IMR-90 (cell line): ENCODE data around the gene UCP2. TPM values are rescaled to one million over a fixed set of nuclear protein-coding genes. Genes with fewer than 3 reads are reported as not detected.

Source experiments
- ATAC-seq: fragments of 200-7000 bp; cut with Tn5 transposase; 2 replicates; pipeline ENCODE4 v1.9.1; 2020; ENCODE audit warnings: low read depth, mild to moderate bottlenecking, moderate library complexity
- BruUV-seq: library from RNA; stranded (reverse); fragments of 400-500 nt; replicated peaks from 2 replicates; lab custom pipeline; 2021; lab: Mats Ljungman, UMichigan
- CTCF ChIA-PET: fragments of 300-600 bp; formaldehyde crosslinking; extraction: SDS; loops from one replicate; lab custom pipeline; 2021; ENCODE audit warnings: antibody characterized with exemption; lab: Yijun Ruan, JAX
- POLR2A ChIA-PET: fragments of 300-600 bp; sonication (Branson Sonifier 250); formaldehyde crosslinking; loops from one replicate; lab custom pipeline; 2022; ENCODE audit warnings: antibody characterized with exemption; ENCODE audit not compliant: unreplicated experiment; lab: Charles Lee
- DNase-seq: peaks from one replicate; pipeline ENCODE4 v3.0.0; 2013
- H2AFZ ChIP-seq: replicated peaks from 2 replicates; pipeline ENCODE3; 2013; ENCODE audit warnings: low read length, mild to moderate bottlenecking; ENCODE audit not compliant: poor library complexity
- H2AK5ac ChIP-seq: 2 replicates; pipeline ENCODE4 v1.6.1; 2013; ENCODE audit warnings: low read depth, low read length, inconsistent platforms
- H2AK9ac ChIP-seq: replicated peaks from 2 replicates; pipeline ENCODE3; 2013; ENCODE audit warnings: mild to moderate bottlenecking, low read depth, low read length, moderate library complexity; ENCODE audit not compliant: poor library complexity
- H2BK120ac ChIP-seq: 2 replicates; pipeline ENCODE4 v1.6.1; 2013; ENCODE audit warnings: low read depth, low read length, inconsistent platforms
- H2BK15ac ChIP-seq: 3 replicates; pipeline ENCODE4 v1.6.1; 2013; ENCODE audit warnings: low read depth, low read length, inconsistent platforms
- H2BK20ac ChIP-seq: 2 replicates; pipeline ENCODE4 v1.6.1; 2013; ENCODE audit warnings: low read depth, mild to moderate bottlenecking, inconsistent platforms, low read length, moderate library complexity
- H2BK5ac ChIP-seq: 2 replicates; pipeline ENCODE4 v1.6.1; 2013; ENCODE audit warnings: mild to moderate bottlenecking, low read depth, low read length, inconsistent platforms; ENCODE audit not compliant: poor library complexity, severe bottlenecking
- H3K14ac ChIP-seq: replicated peaks from 2 replicates; pipeline ENCODE4 v1.6.1; 2013; ENCODE audit warnings: low read depth, low read length, inconsistent platforms
- H3K18ac ChIP-seq: 2 replicates; pipeline ENCODE4 v1.6.1; 2013; ENCODE audit warnings: low read depth, low read length, control low read depth
- H3K23ac ChIP-seq: 2 replicates; pipeline ENCODE4 v1.6.1; 2013; ENCODE audit warnings: low read depth, low read length, inconsistent platforms
- H3K27ac ChIP-seq: 2 replicates; pipeline ENCODE4 v1.5.1; 2013; ENCODE audit warnings: mild to moderate bottlenecking, control low read depth, low read length; ENCODE audit not compliant: insufficient read depth
- H3K27me3 ChIP-seq: 2 replicates; pipeline ENCODE4 v1.6.1; 2013; ENCODE audit warnings: low read length; ENCODE audit not compliant: control insufficient read depth, insufficient read depth
- H3K36me3 ChIP-seq: 2 replicates; pipeline ENCODE4 v1.6.1; 2013; ENCODE audit warnings: low read length, mixed read lengths; ENCODE audit not compliant: control insufficient read depth, insufficient read depth
- H3K4ac ChIP-seq: 2 replicates; pipeline ENCODE4 v1.6.1; 2013; ENCODE audit warnings: low read depth, low read length, inconsistent platforms
- H3K4me1 ChIP-seq: 2 replicates; pipeline ENCODE4 v1.6.1; 2013; ENCODE audit warnings: low read length, mixed read lengths; ENCODE audit not compliant: control insufficient read depth, insufficient read depth
- H3K4me2 ChIP-seq: 2 replicates; pipeline ENCODE4 v1.6.1; 2013; ENCODE audit warnings: low read depth, mild to moderate bottlenecking, control low read depth, low read length, moderate library complexity
- H3K4me3 ChIP-seq: 2 replicates; pipeline ENCODE4 v1.5.1; 2013; ENCODE audit warnings: low read depth, mild to moderate bottlenecking, control low read depth, low read length, moderate library complexity; ENCODE audit not compliant: insufficient read depth
- H3K56ac ChIP-seq: 2 replicates; pipeline ENCODE4 v1.6.1; 2013; ENCODE audit warnings: low read length, inconsistent platforms; ENCODE audit not compliant: insufficient read depth; ENCODE audit errors: extremely low read depth
- H3K79me1 ChIP-seq, 2 experiments: 2 replicates each; pipeline ENCODE4 v1.6.1; 2013; ENCODE audit warnings: low read length in 2 of 2, inconsistent platforms in 1 of 2, low read depth in 1 of 2
- H3K9ac ChIP-seq: 2 replicates; pipeline ENCODE4 v1.6.1; 2013; ENCODE audit warnings: low read depth, low read length, control low read depth
- H3K9me1 ChIP-seq: 2 replicates; pipeline ENCODE4 v1.6.1; 2013; ENCODE audit warnings: low read length, inconsistent platforms; ENCODE audit not compliant: insufficient read depth
- H3K9me3 ChIP-seq: 2 replicates; pipeline ENCODE4 v1.6.1; 2013; ENCODE audit warnings: low read length; ENCODE audit not compliant: control insufficient read depth, insufficient read depth
- H4K20me1 ChIP-seq: 2 replicates; pipeline ENCODE4 v1.6.1; 2013; ENCODE audit warnings: low read length, inconsistent platforms; ENCODE audit not compliant: insufficient read depth
- H4K5ac ChIP-seq: 2 replicates; pipeline ENCODE4 v1.6.1; 2013; ENCODE audit warnings: mild to moderate bottlenecking, low read depth, low read length, control low read depth
- H4K8ac ChIP-seq, 2 experiments: 2 replicates each; pipeline ENCODE4 v1.6.1; 2013; ENCODE audit warnings: low read depth in 2 of 2, low read length in 2 of 2, control low read depth in 1 of 2, inconsistent platforms in 1 of 2
- H4K91ac ChIP-seq: 2 replicates; pipeline ENCODE4 v1.6.1; 2013; ENCODE audit warnings: low read depth, low read length, inconsistent platforms; ENCODE audit not compliant: insufficient read depth
- MAZ ChIP-seq: IDR thresholded peaks from 2 replicates; pipeline ENCODE4 v1.6.1; 2012; ENCODE audit warnings: low read depth, mild to moderate bottlenecking, low read length, improper control_type of control experiment, moderate library complexity, borderline replicate concordance
- WGBS, 2 experiments: methylation state at CpG; one replicate each; pipeline versions ENCODE4 v1.1.5 to v1.1.7; 2013; ENCODE audit warnings: missing lambda C conversion rate in 2 of 2; ENCODE audit not compliant: insufficient read length in 1 of 2; ENCODE audit errors: extremely low coverage in 2 of 2; 5-methylcytosine and 5-hydroxymethylcytosine counted together
- dilution Hi-C: fragments of 300-500 bp; cut with HindIII; formaldehyde crosslinking; loops from one replicate; pipeline ENCODE4 v1.14.3; 2018; ENCODE audit warnings: low sequenced_read_pairs; ENCODE audit not compliant: unreplicated experiment
- in situ Hi-C: fragments of 300-500 bp; cut with MboI; formaldehyde crosslinking; loops from 3 replicates; pipeline ENCODE4 v1.14.3; 2019; ENCODE audit warnings: low sequenced_read_pairs, inconsistent platforms, mixed read lengths
- intact Hi-C: fragments of 100-400 bp; cut with micrococcal nuclease; formaldehyde crosslinking; loops from 2 replicates; pipeline ENCODE4 v1.10.0; 2022
- polyA plus RNA-seq, 3 experiments: library from polyadenylated mRNA; depleted of rRNA; stranded (reverse); fragments of >200 nt; gene quantifications; 2 replicates each; pipeline ENCODE4 v1.2.3, GENCODE V29; 2012; ENCODE audit warnings: low replicate concordance in 1 of 3
- total RNA-seq: library from RNA; depleted of rRNA; stranded (reverse); fragments of >200 nt; gene quantifications from 2 replicates; pipeline ENCODE4 v1.2.3, GENCODE V29; 2012

Gene UCP2
- total and polyA plus RNA-seq, 2 of the 4 experiments (the other 2 are of a cell fraction), result 2.0 to 11.9 TPM

DNA sequence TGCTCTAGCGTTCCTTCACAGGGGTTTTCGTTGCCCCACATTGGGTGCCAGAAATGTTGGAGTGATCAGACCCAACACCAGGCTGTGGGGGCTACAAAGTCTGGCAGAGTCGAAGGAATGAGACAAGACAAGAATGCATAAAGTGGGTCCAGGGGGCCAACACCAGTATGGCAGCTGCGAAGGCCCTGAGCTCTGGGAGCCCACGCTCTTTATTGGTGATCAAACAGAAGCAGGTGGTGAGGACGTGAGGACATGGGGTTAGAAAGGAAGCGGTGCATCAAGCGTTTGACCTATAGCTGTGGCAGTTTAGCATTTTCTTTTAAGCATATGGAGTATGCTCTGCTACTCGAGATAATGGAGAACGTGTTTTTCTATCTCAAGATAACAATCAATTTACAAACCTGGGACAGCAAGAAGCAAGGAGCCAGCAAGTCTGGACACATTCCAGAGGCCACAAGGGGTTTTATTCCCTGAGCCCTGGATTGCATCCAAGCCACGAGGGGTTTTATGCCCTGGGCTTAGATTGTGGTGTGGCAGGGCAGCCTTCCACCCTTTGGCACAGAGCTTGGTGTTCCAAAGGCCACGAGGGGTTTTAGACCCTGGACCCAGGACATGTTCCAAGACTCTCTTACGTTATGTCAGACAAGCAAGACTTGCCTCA, 35.7 kb downstream of the UCP2 start:
- no peaks in the 10 kb centered on the region; the same call in none of the 2 replicates for H3K27me3 ChIP-seq
- H2AK9ac ChIP-seq, result no peak overlapping the region
- H3K36me3 ChIP-seq, result no peaks in the 10 kb centered on the region
- DNase-seq (no peak), ATAC-seq (no peak)
- 0 out of 2 replicates have a peak, but pooled peaks cover 4% of the 10 kb centered on the region for H3K9me1 ChIP-seq
- no peak overlapping the region for H3K4me2 ChIP-seq
- dilution Hi-C loops (no loop called here), intact Hi-C loops (no loop called here), in situ Hi-C loops (no loop called here)
- H3K56ac ChIP-seq, result no peak overlapping the region
- CTCF ChIA-PET, result no interaction called here
- H2BK15ac ChIP-seq, result no peak overlapping the region
- H3K14ac ChIP-seq, result no peak overlapping the region
- H3K4me1 ChIP-seq, result no peaks in the 10 kb centered on the region
- no peaks in the 10 kb centered on the region for H4K20me1 ChIP-seq
- POLR2A ChIA-PET, result no interaction called here
- H4K5ac ChIP-seq, result no peak overlapping the region
- no peak overlapping the region for H2BK5ac ChIP-seq
- BruUV-seq, result no TSS peak
- no peak overlapping the region for H4K91ac ChIP-seq
- no peak overlapping the region for H3K27ac ChIP-seq
- H2BK20ac ChIP-seq, result no peak overlapping the region
- no peak overlapping the region for H3K23ac ChIP-seq
- no peak overlapping the region for H2AK5ac ChIP-seq
- no peak overlapping the region for H2BK120ac ChIP-seq
- TF ChIP-seq MAZ, result no peak
- no peak overlapping the region for H3K4ac ChIP-seq
- 100% methylated on average over 1 of the region's 13 CpGs; no CpG with 5 or more reads in 1 of the 2 experiments for WGBS, 2 experiments
- no peak overlapping the region for H3K9ac ChIP-seq
- no peak overlapping the region for H3K18ac ChIP-seq
- no peak overlapping the region for H3K4me3 ChIP-seq
- no peak overlapping the region for H2AFZ ChIP-seq
- H3K79me1 ChIP-seq, result no peaks in the 10 kb centered on the region
- peaks cover 6% of the 10 kb centered on the region for H3K9me3 ChIP-seq
- H4K8ac ChIP-seq, result no peak overlapping the region
